DND-41 (cell line): Measurements from ENCODE around the gene TMEM198.

Source experiments
- EZH2 ChIP-seq: IDR thresholded peaks from 3 replicates; pipeline ENCODE4 v1.6.1; 2012; ENCODE audit warnings: borderline replicate concordance, low read depth, mild to moderate bottlenecking, moderate library complexity, low read length, inconsistent platforms; ENCODE audit not compliant: severe bottlenecking
- TF ChIP-seq, protein P1 (sequence below): IDR thresholded peaks from 2 replicates; pipeline ENCODE4 v1.5.1; 2012; ENCODE audit warnings: borderline replicate concordance, low read length, moderate library complexity, mild to moderate bottlenecking; ENCODE audit not compliant: poor library complexity, severe bottlenecking; ENCODE audit errors: extremely low read depth

DNA sequence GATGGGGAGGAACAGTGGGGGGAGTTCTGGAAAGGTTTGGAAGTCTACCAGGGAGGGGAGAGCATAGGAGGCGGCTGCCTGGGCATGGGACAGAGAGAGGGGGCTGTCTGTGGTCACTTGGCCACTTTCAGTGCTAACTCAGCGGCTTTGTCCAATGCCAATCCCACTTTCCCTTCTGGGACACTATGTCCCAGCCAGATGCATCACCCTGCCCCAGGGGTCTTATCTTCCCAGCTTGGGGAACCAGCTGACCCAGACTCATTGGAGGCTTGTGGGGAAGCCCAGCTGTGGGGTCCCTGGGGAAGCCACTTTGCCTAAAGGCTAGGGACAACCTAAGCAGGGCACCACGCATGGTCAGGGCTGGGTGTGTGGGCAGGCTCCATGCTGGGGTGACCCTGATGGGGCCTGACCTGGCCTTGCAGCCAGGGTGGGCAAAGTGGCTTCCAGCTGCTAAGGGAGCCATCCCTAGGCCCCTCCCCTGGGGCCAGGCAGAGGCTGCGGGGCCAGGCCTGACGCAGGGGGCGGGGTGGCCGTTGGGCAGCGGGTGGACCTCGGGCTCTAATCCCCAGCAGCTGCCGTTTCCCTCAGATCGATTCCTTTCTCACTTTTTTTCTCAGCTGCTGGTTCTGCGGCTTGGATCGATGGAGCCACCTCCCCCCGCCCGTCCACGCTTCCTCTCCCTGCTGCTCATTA lies 31.2 kb upstream of the TMEM198 start:
- no peak for TF ChIP-seq EZH2
- TF ChIP-seq, protein P1, sequence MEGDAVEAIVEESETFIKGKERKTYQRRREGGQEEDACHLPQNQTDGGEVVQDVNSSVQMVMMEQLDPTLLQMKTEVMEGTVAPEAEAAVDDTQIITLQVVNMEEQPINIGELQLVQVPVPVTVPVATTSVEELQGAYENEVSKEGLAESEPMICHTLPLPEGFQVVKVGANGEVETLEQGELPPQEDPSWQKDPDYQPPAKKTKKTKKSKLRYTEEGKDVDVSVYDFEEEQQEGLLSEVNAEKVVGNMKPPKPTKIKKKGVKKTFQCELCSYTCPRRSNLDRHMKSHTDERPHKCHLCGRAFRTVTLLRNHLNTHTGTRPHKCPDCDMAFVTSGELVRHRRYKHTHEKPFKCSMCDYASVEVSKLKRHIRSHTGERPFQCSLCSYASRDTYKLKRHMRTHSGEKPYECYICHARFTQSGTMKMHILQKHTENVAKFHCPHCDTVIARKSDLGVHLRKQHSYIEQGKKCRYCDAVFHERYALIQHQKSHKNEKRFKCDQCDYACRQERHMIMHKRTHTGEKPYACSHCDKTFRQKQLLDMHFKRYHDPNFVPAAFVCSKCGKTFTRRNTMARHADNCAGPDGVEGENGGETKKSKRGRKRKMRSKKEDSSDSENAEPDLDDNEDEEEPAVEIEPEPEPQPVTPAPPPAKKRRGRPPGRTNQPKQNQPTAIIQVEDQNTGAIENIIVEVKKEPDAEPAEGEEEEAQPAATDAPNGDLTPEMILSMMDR, result no peak
